PC-3 (cell line): ENCODE measurements around the gene DERA. TPM values are rescaled to one million over a fixed set of nuclear protein-coding genes. Genes with fewer than 3 reads are reported as not detected.
"Not testable (repeated sequence)": the region's sequence is repeated elsewhere in the genome, so short reads cannot be mapped to it uniquely, and the experiment has no call there.

ENCODE experiments used
- ATAC-seq: fragments of 200-7000 bp; cut with Tn5 transposase; 2 replicates; pipeline ENCODE4 v1.9.1; 2020; ENCODE audit warnings: mild to moderate bottlenecking, moderate library complexity
- BruUV-seq: library from RNA; stranded (reverse); fragments of 400-500 nt; replicated peaks from 2 replicates; lab custom pipeline; 2021; lab: Mats Ljungman, UMichigan
- CTCF ChIA-PET: fragments of 300-600 bp; sonication (Branson Sonifier 250); formaldehyde crosslinking; loops from one replicate; lab custom pipeline; 2022; ENCODE audit warnings: antibody characterized with exemption; lab: Charles Lee
- POLR2A ChIA-PET: fragments of 300-600 bp; sonication (Branson Sonifier 250); formaldehyde crosslinking; loops from one replicate; lab custom pipeline; 2022; ENCODE audit warnings: antibody characterized with exemption; ENCODE audit not compliant: unreplicated experiment; lab: Charles Lee
- DNase-seq: peaks from one replicate; pipeline ENCODE4 v3.0.0-alpha.2; 2015
- H2AFZ ChIP-seq: fragments of 300-600 bp; sonication (generic); 2 replicates; pipeline ENCODE4 v1.6.0; 2016; ENCODE audit warnings: antibody characterized with exemption, low read length
- H3F3A ChIP-seq: fragments of 300-600 bp; sonication (generic); one replicate; pipeline ENCODE4 v1.6.0; 2017; ENCODE audit warnings: antibody characterized with exemption, low read length, control low read depth, mild to moderate bottlenecking; ENCODE audit not compliant: unreplicated experiment
- H3K27ac ChIP-seq: fragments of 300-600 bp; sonication (generic); 2 replicates; pipeline ENCODE4 v1.5.1; 2016; ENCODE audit warnings: mild to moderate bottlenecking, low read length
- H3K27me3 ChIP-seq: fragments of 300-600 bp; sonication (generic); 2 replicates; pipeline ENCODE4 v1.6.1; 2016; ENCODE audit warnings: low read length, mixed read lengths
- H3K36me3 ChIP-seq: fragments of 300-600 bp; sonication (generic); 2 replicates; pipeline ENCODE4 v1.6.1; 2016; ENCODE audit warnings: low read depth, mixed run types, low read length, mixed read lengths
- H3K4me1 ChIP-seq: fragments of 300-600 bp; sonication (generic); 2 replicates; pipeline ENCODE4 v1.5.1; 2016; ENCODE audit warnings: low read length; ENCODE audit not compliant: insufficient read depth
- H3K4me2 ChIP-seq: fragments of 300-600 bp; sonication (generic); 2 replicates; pipeline ENCODE4 v1.6.0; 2016; ENCODE audit warnings: low read length
- H3K4me3 ChIP-seq: fragments of 300-600 bp; sonication (generic); 2 replicates; pipeline ENCODE4 v1.5.1; 2016; ENCODE audit warnings: mild to moderate bottlenecking, low read length, mixed read lengths
- H3K79me2 ChIP-seq: fragments of 300-600 bp; sonication (generic); 2 replicates; pipeline ENCODE4 v1.6.1; 2017; ENCODE audit warnings: low read length, mixed read lengths
- H3K9ac ChIP-seq: fragments of 300-600 bp; sonication (generic); 2 replicates; pipeline ENCODE4 v1.6.0; 2016; ENCODE audit warnings: mild to moderate bottlenecking, low read length
- H3K9me2 ChIP-seq: fragments of 300-600 bp; sonication (generic); replicated peaks from 2 replicates; pipeline ENCODE4 v1.6.1; 2016; ENCODE audit warnings: mixed run types, low read length, mixed read lengths
- H3K9me3 ChIP-seq: fragments of 300-600 bp; sonication (generic); 2 replicates; pipeline ENCODE4 v1.6.1; 2016; ENCODE audit warnings: low read length, mixed read lengths
- H4K20me1 ChIP-seq: fragments of 300-600 bp; sonication (generic); 2 replicates; pipeline ENCODE4 v1.6.1; 2016; ENCODE audit warnings: low read length, mixed read lengths
- CTCF ChIP-seq: fragments of 300-600 bp; sonication (generic); conservative IDR thresholded peaks from 2 replicates; pipeline ENCODE4 v1.5.1; 2017; ENCODE audit warnings: antibody characterized with exemption, low read depth, mild to moderate bottlenecking, low read length
- EZH2 ChIP-seq: fragments of 300-600 bp; sonication (generic); IDR thresholded peaks from one replicate; pipeline ENCODE4 v1.6.1; 2017; ENCODE audit warnings: antibody characterized with exemption, mild to moderate bottlenecking, low read length; ENCODE audit not compliant: unreplicated experiment
- EZH2phosphoT487 ChIP-seq: fragments of 300-600 bp; sonication (generic); IDR thresholded peaks from 2 replicates; pipeline ENCODE4 v1.6.1; 2018; ENCODE audit warnings: mild to moderate bottlenecking, antibody characterized with exemption, low read length, borderline replicate concordance
- intact Hi-C: fragments of 100-400 bp; cut with micrococcal nuclease; formaldehyde crosslinking; loops from 2 replicates; pipeline ENCODE4 v1.9.0; 2023
- total RNA-seq: library from RNA; depleted of rRNA; stranded (reverse); fragments of >200 nt; gene quantifications from 2 replicates; pipeline ENCODE4 v1.2.3, GENCODE V29; 2014

The DERA gene
- total RNA-seq, 1 experiment from 2014 or later: 49.4 TPM

GRCh38 chr12:15904378-15904920, 6.7 kb upstream of the DERA start:
- POLR2A ChIA-PET: no interaction called here
- no peak overlapping the region for H3K27ac ChIP-seq
- H3K9ac ChIP-seq: no peak overlapping the region
- CTCF ChIA-PET: no interaction called here
- intact Hi-C loops: no loop called here
- no peak overlapping the region for H2AFZ ChIP-seq
- H3K79me2 ChIP-seq: no peaks in the 10 kb centered on the region
- ATAC-seq (no peak), DNase-seq (no peak)
- 0 out of 2 replicates have a peak, but pooled peaks cover 1% of the 10 kb centered on the region for H4K20me1 ChIP-seq
- H3K9me2 ChIP-seq: no peaks in the 10 kb centered on the region
- H3K36me3 ChIP-seq: peaks cover 37% of the 10 kb centered on the region
- no TSS peak for BruUV-seq
- TF ChIP-seq CTCF: no peak
- TF ChIP-seq EZH2: no peak
- TF ChIP-seq EZH2phosphoT487: no peak
- no peak overlapping the region for H3K4me3 ChIP-seq
- H3F3A ChIP-seq: no peaks in the 10 kb centered on the region
- no peaks in the 10 kb centered on the region for H3K9me3 ChIP-seq
- no peaks in the 10 kb centered on the region for H3K4me1 ChIP-seq
- no peaks in the 10 kb centered on the region for H3K27me3 ChIP-seq
- no peak overlapping the region for H3K4me2 ChIP-seq

GRCh38 chr12:15910468-15910863, 666 bp upstream of the DERA start:
- Histone ChIP-seq H3K9ac (peak overlapping the region; percentile 95), H4K20me1 (no peaks in the 10 kb centered on the region), H3K27ac (peak overlapping the region; percentile 36), H3K36me3 (no peaks in the 10 kb centered on the region), H3K27me3 (no peaks in the 10 kb centered on the region), H3K79me2 (peaks cover 20% of the 10 kb centered on the region), H3F3A (no peaks in the 10 kb centered on the region), H3K4me2 (peak overlapping the region; percentile 88), H3K9me3 (no peaks in the 10 kb centered on the region), H3K4me1 (peaks cover 14% of the 10 kb centered on the region), H3K4me3 (peak overlapping the region; percentile 74; the same call in 1 of the 2 replicates), H2AFZ (peak overlapping the region; percentile 93), H3K9me2 (no peaks in the 10 kb centered on the region)
- ChIA-PET CTCF (no interaction called here), POLR2A (no interaction called here)
- ATAC-seq (no peak), DNase-seq (no peak)
- BruUV-seq: no TSS peak
- intact Hi-C loops: no loop called here
- TF ChIP-seq EZH2 (no peak), CTCF (no peak), EZH2phosphoT487 (no peak)

- POLR2A ChIA-PET: interaction anchor here (1.3 kb wide), 1 partner anchor 51 kb away, joined by 24 read pairs; no protein-coding TSS in a partner anchor
- peak overlapping the region; percentile 70 for H3K27ac ChIP-seq
- intact Hi-C loops, H3F3A ChIP-seq, H3K27me3 ChIP-seq, H3K36me3 ChIP-seq, DNase-seq, BruUV-seq, H3K9me3 ChIP-seq, H3K9me2 ChIP-seq, CTCF ChIA-PET, H4K20me1 ChIP-seq: not testable (repeated sequence)
- 0 out of 2 replicates have a peak, but pooled peaks have one; percentile 9 for ATAC-seq
- H3K4me3 ChIP-seq: peak overlapping the region; percentile 74
- H3K9ac ChIP-seq: peak overlapping the region; percentile 95
- H3K4me2 ChIP-seq: peak overlapping the region; percentile 88
- peaks cover 20% of the 10 kb centered on the region for H3K79me2 ChIP-seq
- peak overlapping the region; percentile 93 for H2AFZ ChIP-seq
- H3K4me1 ChIP-seq: peaks cover 14% of the 10 kb centered on the region
These were observed 799 bp downstream of the DERA start for GRCh38 chr12:15911931-15912330.

GRCh38 chr12:15914131-15914530, 3.0 kb downstream of the DERA start:
- Histone ChIP-seq H3K4me1 (peaks cover 14% of the 10 kb centered on the region), H3K79me2 (peaks cover 20% of the 10 kb centered on the region)
- DNase-seq, H3K27ac ChIP-seq, H4K20me1 ChIP-seq, H3K36me3 ChIP-seq, ATAC-seq, H3K9me3 ChIP-seq, H3F3A ChIP-seq, intact Hi-C loops, H3K9me2 ChIP-seq, CTCF ChIA-PET, BruUV-seq, H3K4me3 ChIP-seq, H2AFZ ChIP-seq, H3K9ac ChIP-seq, H3K4me2 ChIP-seq, POLR2A ChIA-PET, H3K27me3 ChIP-seq: not testable (repeated sequence)
